Head of caudate nucleus (tissue), 42 donors: Measurements from ENCODE around the gene SEC14L3.
"Not testable (repeated sequence)": the region's sequence is repeated elsewhere in the genome, so short reads cannot be mapped to it uniquely, and the experiment has no call there.

Experiments
- DNase-seq, 42 donors: peaks; one replicate each; pipeline versions ENCODE4 v3.0.0 to v3.0.0-alpha.2; 2020 to 2021; ENCODE audit warnings: mixed read lengths in 7 of 42
- intact Hi-C: fragments of 100-400 bp; cut with DNase I; formaldehyde crosslinking; loops from one replicate; pipeline ENCODE4 v1.15.0; 2022

SEC14L3 gene

GRCh38 chr22:30453731-30454510 lies 17.9 kb downstream of the SEC14L3 start:
- peak in 13 of 42 donors; percentile 12 to 65 (median 31) for DNase-seq
- intact Hi-C loops = no loop called here

GRCh38 chr22:30452861-30453260 lies 19.0 kb downstream of the SEC14L3 start:
- intact Hi-C loops = no loop called here
- no peak for DNase-seq

GRCh38 chr22:30451488-30451887 lies 20.3 kb downstream of the SEC14L3 start:
- intact Hi-C loops, DNase-seq: not testable (repeated sequence)

- intact Hi-C loops = no loop called here
These were observed 24.2 kb downstream of the SEC14L3 start for GRCh38 chr22:30447656-30448055.

GRCh38 chr22:30445438-30446145 lies 26.2 kb downstream of the SEC14L3 start:
- DNase-seq = no peak
- intact Hi-C loops = no loop called here

More at GRCh38 chr22:30447656-30448055, 24.2 kb downstream of the SEC14L3 start:
- DNase-seq = no peak

GRCh38 chr22:30444632-30445437 lies 27.0 kb downstream of the SEC14L3 start:
- peak; percentile 32 to 87 (median 65) for DNase-seq
- intact Hi-C loops = no loop called here

GRCh38 chr22:30441088-30441487 lies 30.7 kb downstream of the SEC14L3 start:
- peak in 6 of 42 donors; percentile 25 to 66 (median 42) for DNase-seq
- intact Hi-C loops = no loop called here

GRCh38 chr22:30439836-30440235 lies 32.0 kb downstream of the SEC14L3 start:
- intact Hi-C loops = no loop called here
- DNase-seq = no peak

GRCh38 chr22:30439226-30439625 lies 32.6 kb downstream of the SEC14L3 start:
- DNase-seq = no peak
- intact Hi-C loops = no loop called here

GRCh38 chr22:30438559-30438958 lies 33.3 kb downstream of the SEC14L3 start:
- no peak for DNase-seq
- intact Hi-C loops = no loop called here

- no peak for DNase-seq
- intact Hi-C loops = no loop called here
These were observed 35.6 kb downstream of the SEC14L3 start for GRCh38 chr22:30436196-30436595.

- intact Hi-C loops = no loop called here
- no peak for DNase-seq
These were observed 36.1 kb downstream of the SEC14L3 start for GRCh38 chr22:30435674-30436126.

- no peak for DNase-seq
- intact Hi-C loops = no loop called here
These were observed 37.0 kb downstream of the SEC14L3 start for GRCh38 chr22:30434843-30435242.

GRCh38 chr22:30433773-30434172 lies 38.0 kb downstream of the SEC14L3 start:
- intact Hi-C loops = no loop called here

GRCh38 chr22:30433227-30433626 lies 38.6 kb downstream of the SEC14L3 start:
- DNase-seq = no peak
- intact Hi-C loops = no loop called here

More at GRCh38 chr22:30433773-30434172, 38.0 kb downstream of the SEC14L3 start:
- no peak for DNase-seq

- intact Hi-C loops = no loop called here
- DNase-seq = no peak
These were observed 39.3 kb downstream of the SEC14L3 start for GRCh38 chr22:30432520-30432919.

GRCh38 chr22:30432096-30432495 lies 39.7 kb downstream of the SEC14L3 start:
- intact Hi-C loops = no loop called here
- no peak for DNase-seq

GRCh38 chr22:30430933-30431332 lies 40.9 kb downstream of the SEC14L3 start:
- no peak for DNase-seq
- intact Hi-C loops = no loop called here

- DNase-seq = no peak
- intact Hi-C loops = loop anchor here (5.0 to 10.0 kb wide), 2 partner anchors 43 to 155 kb away; partner anchors contain the start of gene RNF215
These were observed 41.9 kb downstream of the SEC14L3 start for GRCh38 chr22:30429887-30430286.
